GDM1 (cell line): Measurements from ENCODE around the gene MAF.

ENCODE experiments used
- DNase-seq: peaks from one replicate; lab custom pipeline; 2025; lab: John Stamatoyannopoulos, UW

The MAF gene

DNA sequence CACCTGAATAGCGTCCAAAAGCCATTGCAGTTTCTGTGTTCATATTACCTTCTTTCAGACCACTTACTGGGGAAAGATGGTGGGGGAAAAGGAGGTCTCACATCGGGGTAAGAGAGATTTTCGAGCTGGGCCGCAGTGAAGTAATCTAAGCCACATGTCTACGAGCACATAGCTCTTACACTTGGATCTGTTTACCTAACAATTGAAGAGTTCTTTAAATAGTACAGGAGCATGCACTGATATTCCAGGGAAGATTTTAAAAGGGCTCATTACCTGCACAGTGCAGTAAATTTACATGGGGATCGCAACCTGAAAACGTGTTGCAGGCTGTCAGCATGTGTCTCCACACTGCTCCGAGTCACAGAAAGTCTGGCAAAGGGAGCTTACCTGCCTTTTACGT lies 12.6 kb downstream of the MAF start:
- DNase-seq = no peak

DNA sequence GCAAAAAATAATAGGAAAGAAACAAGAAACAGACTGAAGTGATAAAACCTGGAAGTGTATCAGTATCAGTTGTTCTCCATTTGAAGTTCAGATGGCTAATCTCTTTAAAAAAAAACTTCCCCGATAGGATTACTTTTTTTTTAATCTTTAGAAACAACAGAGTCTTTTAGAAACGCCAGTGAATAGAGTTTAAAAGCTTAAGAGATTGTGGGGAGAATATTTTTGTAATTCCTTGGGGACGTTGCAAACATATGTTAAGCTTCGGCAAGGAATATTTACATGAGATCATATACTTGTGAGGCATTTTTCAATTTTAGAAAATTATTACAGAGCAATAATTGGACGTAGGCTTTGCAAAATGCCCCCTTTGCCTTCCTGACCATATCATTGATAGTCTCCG lies 13.2 kb downstream of the MAF start:
- no peak for DNase-seq

DNA sequence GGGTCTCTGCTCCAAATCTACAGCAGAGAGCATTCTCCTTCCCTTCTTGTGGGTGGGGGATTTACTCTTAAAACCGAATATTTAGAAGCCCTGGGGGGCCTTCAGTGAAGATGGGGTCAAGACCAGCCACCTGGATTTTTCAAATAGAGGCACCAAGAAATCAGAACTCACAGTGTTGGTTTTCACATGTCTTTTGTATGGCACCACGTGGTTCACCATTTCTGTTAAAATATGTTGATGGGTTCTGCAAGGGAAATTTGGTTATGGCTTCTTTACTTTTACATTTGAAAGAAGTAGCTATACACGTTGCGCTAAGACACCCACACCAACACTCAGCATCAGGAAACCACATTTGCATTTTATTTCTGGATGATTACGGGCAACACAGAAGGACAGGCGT lies 17.7 kb downstream of the MAF start:
- DNase-seq = no peak

DNA sequence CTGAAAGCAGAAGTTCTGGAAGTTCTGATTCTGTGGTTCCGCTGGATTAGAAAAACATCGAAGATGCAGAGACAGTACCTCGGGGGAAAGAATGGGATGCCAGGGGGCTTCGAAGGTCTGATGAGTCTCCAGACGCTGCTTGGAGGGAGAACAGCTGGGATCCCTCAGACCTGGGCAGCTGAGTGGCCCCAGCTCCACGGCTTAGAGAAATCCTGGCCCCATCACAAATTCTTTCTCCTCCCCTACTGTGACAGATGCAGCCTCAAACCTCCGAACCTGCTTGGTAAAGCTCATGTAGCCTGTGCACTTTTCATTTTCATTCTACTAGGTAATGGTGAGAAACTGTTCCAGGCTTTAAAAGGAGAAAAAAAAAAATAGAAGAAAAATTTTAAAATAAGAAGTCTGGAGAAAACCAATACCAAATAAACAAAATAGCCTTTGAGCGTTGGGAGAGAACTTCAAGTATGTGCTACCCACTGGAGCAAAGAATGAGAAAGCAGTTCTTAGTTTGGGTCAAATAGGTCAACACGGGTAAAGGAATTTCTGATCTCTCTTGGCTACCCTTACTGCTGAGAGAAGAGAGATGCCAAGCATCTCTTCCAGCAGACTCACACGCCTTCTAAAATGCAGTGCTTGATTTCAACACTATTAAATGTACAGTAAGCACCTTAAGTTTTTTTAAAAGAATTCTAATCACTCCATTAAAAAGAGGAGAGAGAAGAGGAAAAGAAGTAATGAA lies 19.9 kb downstream of the MAF start:
- DNase-seq = no peak

DNA sequence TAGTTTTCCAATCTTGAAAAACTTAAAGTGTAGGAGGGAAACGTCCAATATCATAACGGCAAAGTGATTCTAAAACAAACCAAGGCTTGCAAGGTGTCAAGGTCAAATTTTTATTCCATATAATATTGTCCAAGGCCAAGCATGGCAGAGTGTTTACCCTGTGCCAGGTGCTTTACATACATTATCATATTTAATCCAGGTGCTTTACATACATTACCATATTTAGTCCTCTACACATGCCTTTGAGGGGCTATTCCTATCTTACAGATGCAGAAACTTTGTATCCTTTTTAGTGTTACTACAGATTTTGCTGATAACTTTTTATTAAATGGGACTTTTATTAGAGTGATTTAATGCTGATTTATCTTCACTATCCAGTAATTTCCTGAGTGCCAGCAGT lies 23.9 kb downstream of the MAF start:
- no peak for DNase-seq

DNA sequence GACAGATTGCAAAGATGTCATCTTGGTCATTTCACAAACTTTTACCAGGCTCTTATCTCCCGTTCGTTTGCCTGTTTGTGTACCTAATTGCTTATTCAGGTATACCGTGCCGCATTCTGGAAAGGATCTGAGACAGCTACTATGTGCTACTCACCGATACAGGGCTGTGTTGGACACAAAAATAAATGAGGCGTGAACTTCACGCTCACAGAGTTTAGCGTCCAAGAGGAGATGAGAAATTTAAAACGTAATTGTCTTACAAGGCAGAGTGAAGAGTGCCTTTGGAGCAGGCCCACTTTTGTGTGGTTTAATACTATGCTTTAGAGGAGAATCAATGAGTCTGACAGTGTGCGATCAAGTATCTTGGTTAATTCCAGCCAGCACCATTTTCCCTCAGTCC lies 26.7 kb downstream of the MAF start:
- no peak for DNase-seq

DNA sequence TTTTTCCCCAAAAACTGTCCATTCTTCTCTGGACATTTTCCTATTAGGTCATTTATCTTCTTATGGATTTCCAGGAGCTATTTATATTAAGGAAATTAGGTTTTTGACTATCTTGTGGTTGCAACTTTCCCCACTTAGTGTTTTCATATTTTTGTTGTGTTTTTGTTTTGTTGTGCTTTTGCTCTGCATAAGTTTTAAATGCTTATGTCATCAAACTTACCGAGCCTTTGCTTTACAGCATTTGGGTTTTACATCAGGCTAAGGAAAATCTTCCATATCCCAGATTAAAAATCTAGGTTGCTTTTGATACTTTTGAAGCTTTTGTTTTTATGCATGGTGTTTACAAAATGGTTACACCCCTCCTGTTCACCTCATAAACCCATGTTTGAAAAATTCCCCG lies 27.5 kb downstream of the MAF start:
- DNase-seq = no peak

DNA sequence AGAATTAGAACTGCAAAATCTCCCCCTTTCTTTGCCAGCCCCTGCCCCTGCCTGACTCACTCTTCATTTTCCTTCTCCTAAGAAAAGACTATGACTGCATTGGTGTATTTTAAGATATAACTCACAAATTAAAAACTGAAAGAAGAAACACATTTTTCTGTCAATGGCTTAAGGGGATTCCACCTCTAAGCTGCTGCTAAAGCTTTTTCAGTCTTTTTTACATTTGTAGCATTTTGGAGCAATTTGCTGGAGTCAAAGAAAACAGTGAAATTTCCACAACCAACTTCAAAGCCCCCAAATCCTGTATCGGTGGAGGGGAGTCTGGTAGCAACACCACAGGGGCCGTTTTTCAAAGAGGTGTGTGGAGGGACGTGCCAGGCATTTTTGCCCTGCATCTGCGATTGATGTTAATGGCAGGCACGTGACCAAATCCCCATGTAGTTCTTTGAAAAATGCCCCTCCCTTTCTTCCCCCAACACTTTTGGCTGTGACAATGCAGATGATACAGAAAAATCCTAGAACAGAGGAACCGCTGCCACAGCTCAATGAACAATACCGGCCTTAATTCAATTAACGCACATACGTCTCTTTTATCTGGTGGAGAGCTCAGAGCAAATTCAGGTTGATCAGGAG lies 28.5 kb downstream of the MAF start:
- no peak for DNase-seq

DNA sequence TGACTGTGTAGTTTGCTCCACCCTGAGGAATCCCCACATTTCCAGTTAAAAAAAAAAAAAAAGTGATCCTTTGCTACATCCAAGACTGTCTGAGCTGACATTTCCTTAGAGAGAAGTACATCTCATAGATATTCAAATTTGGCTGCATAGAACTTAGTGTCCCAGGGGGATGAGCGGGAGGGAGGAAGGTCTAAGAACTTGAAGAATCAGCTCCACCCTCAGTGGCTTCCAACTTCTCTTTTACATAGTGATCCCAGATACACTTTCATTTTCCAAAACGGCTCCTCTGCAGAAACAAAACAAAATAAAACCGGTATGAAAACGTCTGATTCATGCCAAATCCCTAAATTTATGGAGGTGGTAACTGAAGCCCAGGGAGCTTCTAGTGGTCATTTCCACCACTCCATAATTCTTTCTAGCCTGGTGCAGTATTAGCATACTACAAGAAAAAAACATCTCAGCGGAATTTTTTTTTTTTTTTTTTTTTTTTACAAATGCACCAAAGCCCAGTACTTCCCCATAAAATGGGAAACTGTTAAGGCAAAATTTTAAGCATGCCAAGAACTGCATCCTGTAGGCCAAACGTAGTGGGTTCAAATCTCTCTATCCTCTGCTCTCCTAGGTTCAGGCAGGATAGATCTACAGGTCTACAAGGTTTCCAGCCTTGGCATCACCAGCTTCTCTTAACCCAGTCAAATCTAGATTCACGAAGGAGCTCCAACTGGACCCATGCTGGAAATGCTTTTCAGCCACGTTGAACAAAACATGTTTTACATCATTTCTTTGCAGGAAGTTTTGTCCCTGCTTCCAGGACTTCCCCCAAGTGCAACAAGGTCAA lies 29.3 kb downstream of the MAF start:
- no peak for DNase-seq

DNA sequence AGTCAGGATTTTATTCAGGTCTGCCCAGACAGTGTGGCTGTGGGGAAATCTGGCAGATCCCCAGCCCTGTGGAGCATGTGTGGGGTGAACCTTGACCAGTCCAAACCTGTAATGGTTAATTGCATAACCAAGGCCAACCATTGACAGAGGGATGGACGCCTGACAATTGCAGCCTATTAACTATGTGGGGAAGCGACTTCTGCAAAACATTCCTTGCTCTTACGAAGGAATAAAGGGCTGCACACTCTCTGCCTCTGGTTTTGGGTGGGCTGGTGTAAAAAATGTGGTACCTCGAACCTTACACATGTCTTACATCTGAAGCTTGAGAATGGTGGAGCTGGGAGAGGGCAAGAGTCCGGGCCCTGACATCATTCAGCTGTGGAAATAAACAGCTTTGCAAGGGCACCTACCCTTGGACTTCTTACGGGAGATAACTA lies 35.8 kb downstream of the MAF start:
- no peak for DNase-seq

DNA sequence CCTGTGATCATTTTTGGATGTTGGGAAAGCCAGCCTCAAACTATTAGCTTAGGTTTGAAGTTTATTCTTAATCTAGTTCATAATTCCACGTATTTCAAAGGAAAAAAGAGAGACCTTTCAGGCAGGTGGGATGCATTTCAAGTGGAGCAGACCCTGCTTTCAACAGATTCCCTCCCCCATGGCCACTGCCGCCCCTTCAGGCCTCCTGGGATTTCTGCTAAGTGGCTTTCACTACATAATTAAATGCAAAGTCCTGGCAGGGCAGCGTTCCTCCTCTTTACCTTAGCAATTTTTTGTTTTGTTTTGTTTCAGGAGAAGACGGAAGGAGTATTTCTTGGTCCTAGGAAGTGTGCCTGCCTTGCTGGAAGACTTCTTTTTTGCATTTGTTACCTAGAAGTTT lies 36.6 kb downstream of the MAF start:
- no peak for DNase-seq

DNA sequence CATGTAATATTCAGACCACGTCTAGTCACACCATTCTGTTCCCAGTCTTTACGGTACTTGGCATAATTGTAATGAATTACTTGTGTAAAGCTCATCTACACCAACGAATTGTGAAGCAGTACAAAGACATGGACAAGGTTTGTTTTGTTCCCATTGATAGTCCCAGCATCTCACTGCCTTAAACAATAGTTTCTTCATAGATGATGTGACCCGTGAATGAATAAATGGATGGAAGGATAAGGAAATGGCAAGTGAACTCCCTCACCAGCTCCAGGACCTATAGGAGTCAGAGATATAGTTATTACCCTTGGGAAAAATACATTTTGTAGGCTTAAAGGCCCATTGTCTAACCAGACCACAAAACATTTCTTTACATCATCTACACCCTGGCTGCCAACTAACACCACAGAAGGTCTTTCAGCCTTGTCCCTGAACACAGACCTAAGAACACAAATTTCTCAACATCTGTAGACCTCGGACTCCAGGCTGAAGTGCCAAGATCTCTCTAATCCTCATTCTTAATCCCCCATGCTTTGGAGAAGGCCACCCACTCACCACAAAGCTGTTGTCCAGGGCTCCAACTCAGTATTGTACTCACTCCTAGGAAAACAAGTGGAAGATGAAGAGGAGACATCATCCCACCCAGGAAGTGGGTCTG lies 38.2 kb downstream of the MAF start:
- DNase-seq = no peak

DNA sequence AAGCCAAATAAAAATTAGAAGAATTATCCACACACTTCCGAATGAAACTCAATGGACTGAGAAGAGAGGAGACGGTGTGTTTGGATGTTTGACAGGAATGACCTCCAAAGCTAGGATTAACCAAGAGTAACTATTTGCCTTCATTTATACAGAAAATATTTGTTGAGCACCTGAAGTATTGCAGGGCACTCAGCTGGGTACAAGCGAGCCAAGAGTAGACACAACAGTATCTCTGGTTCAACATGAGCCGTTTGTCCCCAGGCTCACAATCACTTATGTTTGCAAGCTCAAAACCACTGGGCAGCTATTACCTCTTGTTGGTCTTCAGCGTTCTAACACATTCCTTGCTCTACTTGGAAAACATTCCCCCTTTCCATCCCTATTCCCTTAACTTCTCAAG lies 38.8 kb downstream of the MAF start:
- DNase-seq = no peak

DNA sequence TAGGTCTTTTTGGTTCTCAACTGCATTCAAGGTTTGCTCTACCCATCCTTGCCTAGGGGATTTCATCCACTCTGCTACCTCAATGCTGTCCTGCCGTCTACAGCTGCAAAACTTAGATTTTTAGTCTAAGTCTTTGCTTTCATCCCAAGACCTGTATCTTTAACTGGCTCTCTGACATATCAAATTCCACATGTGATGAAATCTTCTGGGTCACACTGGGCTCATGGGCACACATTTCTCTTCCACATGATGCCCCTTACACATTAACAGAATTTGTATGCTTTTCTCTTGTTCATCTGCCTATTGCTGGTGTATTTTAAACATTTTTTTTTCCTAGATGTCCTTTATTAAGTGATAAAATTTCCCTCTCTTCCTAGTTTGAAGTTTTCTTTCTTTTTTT lies 39.6 kb downstream of the MAF start:
- no peak for DNase-seq

DNA sequence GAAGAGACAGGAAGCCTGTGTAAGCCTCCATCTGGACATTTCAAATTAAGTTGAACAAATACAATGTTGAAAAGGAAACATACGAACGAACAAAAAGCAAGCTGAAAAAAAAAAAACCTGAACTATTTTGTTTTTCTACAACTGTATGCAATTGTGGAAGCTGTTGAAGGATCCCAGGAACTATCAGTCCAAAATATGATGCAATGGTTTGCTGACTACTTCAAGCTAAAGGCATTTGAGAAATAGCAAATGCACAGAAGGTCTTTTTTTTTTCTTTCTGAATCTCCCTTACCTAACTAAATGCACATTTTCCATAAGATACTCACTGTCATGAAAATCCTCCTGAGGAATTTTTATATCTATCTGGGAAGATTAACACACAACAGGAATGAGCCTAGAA lies 40.2 kb downstream of the MAF start:
- no peak for DNase-seq

DNA sequence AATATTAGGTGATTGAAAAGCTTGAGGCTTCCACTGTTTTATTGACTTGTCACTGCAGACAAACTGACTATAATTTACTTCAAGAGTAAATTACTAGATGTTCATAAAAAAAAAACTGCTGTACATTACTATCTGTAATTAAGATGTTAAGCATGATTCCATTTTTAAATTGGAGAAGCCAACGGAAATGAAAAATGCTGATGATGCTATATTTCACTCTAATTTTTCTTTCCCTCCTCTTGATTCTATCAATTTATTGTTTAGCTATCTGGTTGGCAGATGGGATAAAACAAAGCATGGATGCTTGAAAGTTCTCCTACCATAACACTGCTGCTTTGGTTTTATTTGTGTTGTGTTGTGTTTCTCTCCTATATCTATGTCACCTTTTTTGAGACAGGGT lies 41.0 kb downstream of the MAF start:
- no peak for DNase-seq

DNA sequence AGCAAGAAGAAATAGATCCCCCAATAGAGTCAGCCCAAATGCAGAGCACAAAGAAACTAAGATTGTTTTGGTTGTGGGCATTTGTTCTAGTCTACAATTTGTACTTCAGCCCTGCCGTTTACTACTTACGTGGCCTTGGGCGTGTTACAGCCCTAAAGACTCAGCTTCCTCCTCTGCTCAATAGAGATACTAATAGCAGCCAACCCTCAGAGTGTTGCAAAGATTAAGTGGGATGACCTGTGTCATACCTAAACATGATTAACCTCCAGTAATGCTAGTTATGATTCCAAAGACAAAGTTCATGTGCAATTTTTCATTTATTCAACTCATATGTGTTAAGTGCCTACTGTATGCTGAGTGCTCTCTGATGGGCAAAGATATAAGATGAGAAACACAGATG lies 43.1 kb downstream of the MAF start:
- no peak for DNase-seq

DNA sequence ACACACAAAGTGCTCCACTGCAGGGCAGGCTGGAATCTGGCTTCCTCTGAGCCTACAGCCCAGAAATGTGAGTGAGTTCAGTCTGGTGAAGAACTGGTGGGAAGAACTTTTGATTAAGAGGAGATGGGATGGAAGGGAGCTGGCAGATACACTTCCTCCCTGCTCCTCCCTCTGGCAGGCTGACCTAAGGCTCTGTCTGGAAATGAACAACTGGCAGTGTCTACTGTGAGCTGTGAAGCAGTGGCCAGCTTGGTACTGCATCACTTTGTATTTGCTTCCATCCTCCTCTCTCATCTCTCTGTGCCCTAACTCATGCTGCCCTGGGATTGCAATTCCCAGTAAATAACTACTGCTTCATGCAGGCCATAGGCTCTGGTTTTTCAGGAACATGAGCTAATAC lies 45.6 kb downstream of the MAF start:
- no peak for DNase-seq

DNA sequence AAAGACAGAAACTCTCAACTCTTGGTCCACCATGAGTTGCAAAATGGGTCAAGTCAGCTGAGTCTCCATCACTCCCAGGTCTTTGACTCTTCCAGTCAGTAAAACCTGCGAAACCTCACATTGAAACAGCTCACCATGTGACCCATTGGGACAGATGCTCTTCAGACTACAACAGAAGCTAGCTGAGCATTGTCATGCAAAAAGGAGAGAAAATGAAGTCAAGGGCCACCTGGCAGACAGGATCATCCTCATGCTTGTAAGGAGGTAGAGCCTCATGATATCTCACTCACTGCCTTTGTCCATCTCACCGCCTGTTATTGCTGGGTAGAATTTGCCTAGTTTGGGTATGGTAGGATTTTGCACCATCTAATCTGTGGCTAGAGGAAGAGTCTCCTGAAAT lies 50.2 kb downstream of the MAF start:
- DNase-seq = no peak

DNA sequence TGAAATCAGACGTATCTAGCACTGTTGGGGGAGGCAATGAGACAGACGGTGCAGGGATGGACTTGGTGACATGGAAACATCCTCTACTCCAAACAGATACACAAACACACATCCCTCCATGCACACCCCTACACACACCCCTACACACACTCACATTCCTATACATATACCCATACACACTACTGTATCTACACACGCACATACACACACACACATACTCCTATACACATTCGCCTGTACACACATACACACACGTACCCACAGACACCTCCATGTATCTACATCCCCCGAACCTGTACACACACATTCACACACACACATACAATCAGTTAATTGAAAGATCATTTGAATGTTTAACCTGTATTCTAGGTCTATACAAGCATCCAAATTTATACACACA lies 53.5 kb downstream of the MAF start:
- no peak for DNase-seq
